CD4-positive, alpha-beta T cell (primary cell): Measurements from ENCODE around the gene UTP25. TPM values are rescaled to one million over a fixed set of nuclear protein-coding genes. Genes with fewer than 3 reads are reported as not detected.

Source experiments
- ATAC-seq: fragments of 200-7000 bp; cut with Tn5 transposase; one replicate; pipeline ENCODE4 v1.10.0; 2022; ENCODE audit warnings: mild to moderate bottlenecking; ENCODE audit not compliant: poor library complexity
- CTCF ChIA-PET: fragments of 350-600 bp; sonication (Branson Sonifier 250); formaldehyde crosslinking; loops from one replicate; lab custom pipeline; 2021; ENCODE audit warnings: antibody characterized with exemption, inconsistent platforms; lab: Charles Lee
- POLR2A ChIA-PET: fragments of 350-600 bp; sonication (Branson Sonifier 250); formaldehyde crosslinking; loops from one replicate; lab custom pipeline; 2021; ENCODE audit warnings: antibody characterized with exemption, inconsistent platforms; lab: Charles Lee
- DNase-seq, 14 experiments: peaks; one replicate each; pipeline ENCODE4 v3.0.0-alpha.2; 2013 to 2020; ENCODE audit warnings: mixed read lengths in 2 of 14
- H3K27ac ChIP-seq, 2 donors: one replicate each; pipeline versions ENCODE4 v1.5.1 to v1.7.0; 2013; ENCODE audit warnings: low read length in 2 of 2, low read depth in 1 of 2, mild to moderate bottlenecking in 1 of 2
- H3K27me3 ChIP-seq, 2 experiments: 1 replicate in 1 of 2; 2 replicates in 1 of 2; pipeline versions ENCODE4 v1.6.1 to v1.7.0; 2013; ENCODE audit warnings: low read length in 2 of 2, control low read depth in 1 of 2, mild to moderate bottlenecking in 1 of 2, moderate library complexity in 1 of 2; ENCODE audit not compliant: insufficient read depth in 2 of 2, control insufficient read depth in 1 of 2
- H3K36me3 ChIP-seq: one replicate; pipeline ENCODE4 v1.6.1; 2013; ENCODE audit warnings: low read length, control low read depth; ENCODE audit not compliant: insufficient read depth
- H3K4me1 ChIP-seq: one replicate; pipeline ENCODE4 v1.6.1; 2013; ENCODE audit warnings: low read length, control low read depth; ENCODE audit not compliant: insufficient read depth
- H3K4me3 ChIP-seq: one replicate; pipeline ENCODE4 v1.5.1; 2013; ENCODE audit warnings: mild to moderate bottlenecking, low read length, moderate library complexity
- H3K9me3 ChIP-seq, 2 experiments: 1 replicate in 1 of 2; 2 replicates in 1 of 2; pipeline versions ENCODE4 v1.6.1 to v1.7.0; 2013; ENCODE audit warnings: low read length in 2 of 2, mild to moderate bottlenecking in 2 of 2, control low read depth in 1 of 2, moderate library complexity in 1 of 2; ENCODE audit not compliant: control insufficient read depth in 1 of 2, insufficient read depth in 1 of 2
- H3K27ac Mint-ChIP-seq: one replicate; pipeline ENCODE4 v1.8.0; 2020; ENCODE audit warnings: mixed read lengths
- H3K27me3 Mint-ChIP-seq: one replicate; pipeline ENCODE4 v1.8.0; 2021; ENCODE audit warnings: mixed read lengths
- H3K36me3 Mint-ChIP-seq: one replicate; pipeline ENCODE4 v1.8.0; 2021; ENCODE audit warnings: low read depth, mixed read lengths
- H3K4me1 Mint-ChIP-seq: one replicate; pipeline ENCODE4 v1.8.0; 2021; ENCODE audit warnings: low read depth, mixed read lengths
- H3K4me3 Mint-ChIP-seq: one replicate; pipeline ENCODE4 v1.8.0; 2020; ENCODE audit warnings: mild to moderate bottlenecking, mixed read lengths
- H3K9me3 Mint-ChIP-seq: one replicate; pipeline ENCODE4 v1.8.0; 2020; ENCODE audit warnings: mixed read lengths
- CTCF ChIP-seq: fragments of 200-600 bp; IDR thresholded peaks from one replicate; pipeline ENCODE4 v1.8.0; 2022; ENCODE audit warnings: antibody characterized with exemption, mild to moderate bottlenecking
- intact Hi-C, 2 experiments: fragments of 100-400 bp; cut with DNase I in 1 of 2; cut with micrococcal nuclease in 1 of 2; formaldehyde crosslinking; loops; one replicate each; pipeline versions ENCODE4 v1.15.1 to v1.9.0; 2023 to 2025; cut with DNase I, micrococcal nuclease
- total RNA-seq, 174 experiments: library from RNA in 2 of 174; stranded (reverse) in 2 of 174; gene quantifications; one replicate each; pipeline ENCODE4 v1.2.3 and lab custom pipeline; 2021 to 2026

Gene UTP25
- total RNA-seq, 2 experiments from 2014 or later = 6.0 to 6.4 TPM

- Mint-ChIP-seq H3K9me3 (no peaks in the 10 kb centered on the region), H3K36me3 (no peaks in the 10 kb centered on the region), H3K27me3 (peaks cover 63% of the 10 kb centered on the region), H3K4me3 (no peak overlapping the region), H3K4me1 (no peaks in the 10 kb centered on the region), H3K27ac (no peak overlapping the region)
- Histone ChIP-seq H3K27me3 (peaks cover 6 to 10% of the 10 kb centered on the region in 2 experiments), H3K9me3 (no peaks in the 10 kb centered on the region), H3K4me1 (no peaks in the 10 kb centered on the region), H3K36me3 (no peaks in the 10 kb centered on the region), H3K27ac (no peak overlapping the region), H3K4me3 (no peak overlapping the region)
- TF ChIP-seq CTCF = no peak
- ATAC-seq (no peak), DNase-seq (no peak)
- ChIA-PET CTCF (interaction anchor here (1.0 kb wide), 1 partner anchor 19 kb away, joined by 3 read pairs; no protein-coding TSS in a partner anchor), POLR2A (no interaction called here)
- intact Hi-C loops = no loop called here
Observed at GRCh38 chr1:209878964-209879363, 51.2 kb downstream of the UTP25 start.

- Mint-ChIP-seq H3K4me3 (no peak overlapping the region), H3K9me3 (no peaks in the 10 kb centered on the region), H3K27me3 (peaks cover 63% of the 10 kb centered on the region), H3K4me1 (no peaks in the 10 kb centered on the region), H3K36me3 (no peaks in the 10 kb centered on the region), H3K27ac (no peak overlapping the region)
- ATAC-seq = no peak
- no peak overlapping the region for H3K4me3 ChIP-seq
- no peak for DNase-seq
- H3K9me3 ChIP-seq = no peaks in the 10 kb centered on the region
- no peaks in the 10 kb centered on the region for H3K4me1 ChIP-seq
- TF ChIP-seq CTCF = no peak
- POLR2A ChIA-PET = no interaction called here
- H3K36me3 ChIP-seq = no peaks in the 10 kb centered on the region
- H3K27me3 ChIP-seq = peaks cover 6 to 10% of the 10 kb centered on the region in 2 experiments
- H3K27ac ChIP-seq = no peak overlapping the region
- intact Hi-C loops = no loop called here
- CTCF ChIA-PET = interaction anchor here (1.0 kb wide), 1 partner anchor 20 kb away, joined by 3 read pairs; no protein-coding TSS in a partner anchor
Observed at GRCh38 chr1:209879539-209879938, 51.8 kb downstream of the UTP25 start.

- H3K27ac ChIP-seq = no peak overlapping the region
- no peak for TF ChIP-seq CTCF
- Mint-ChIP-seq H3K27ac (no peak overlapping the region), H3K4me3 (no peak overlapping the region), H3K4me1 (no peaks in the 10 kb centered on the region), H3K27me3 (peaks cover 67% of the 10 kb centered on the region), H3K9me3 (no peaks in the 10 kb centered on the region), H3K36me3 (no peaks in the 10 kb centered on the region)
- no peak for DNase-seq
- no peaks in the 10 kb centered on the region for H3K9me3 ChIP-seq
- ChIA-PET CTCF (no interaction called here), POLR2A (no interaction called here)
- H3K4me1 ChIP-seq = no peaks in the 10 kb centered on the region
- no peak overlapping the region for H3K4me3 ChIP-seq
- H3K36me3 ChIP-seq = no peaks in the 10 kb centered on the region
- intact Hi-C loops = no loop called here
- ATAC-seq = no peak
- H3K27me3 ChIP-seq = peaks cover 6 to 10% of the 10 kb centered on the region in 2 experiments
Observed at GRCh38 chr1:209880031-209880430, 52.3 kb downstream of the UTP25 start.
